Tibial nerve (tissue), 4 donors: ENCODE results near the gene RNF121.

Experiments
- EP300 ChIP-seq, 2 donors: sonication (generic); formaldehyde crosslinking; IDR thresholded peaks; one replicate each; pipeline ENCODE4 v1.6.1; 2017; ENCODE audit warnings: antibody characterized with exemption in 2 of 2, mild to moderate bottlenecking in 1 of 2
- POLR2A ChIP-seq, 2 donors: fragments of 450-650 bp; IDR thresholded peaks; one replicate each; pipeline ENCODE4 v1.6.1; 2017; ENCODE audit warnings: antibody characterized with exemption in 2 of 2, mild to moderate bottlenecking in 2 of 2, moderate library complexity in 2 of 2
- TF ChIP-seq, protein P1 (sequence below), 5 experiments: fragments of 200-600 bp in 3 of 5; fragments of 450-650 bp in 2 of 5; sonication (generic) in 3 of 5; IDR thresholded peaks; one replicate each; pipeline ENCODE4 v1.5.1; 2016 to 2019; ENCODE audit warnings: antibody characterized with exemption in 5 of 5, mild to moderate bottlenecking in 3 of 5, moderate library complexity in 2 of 5

DNA sequence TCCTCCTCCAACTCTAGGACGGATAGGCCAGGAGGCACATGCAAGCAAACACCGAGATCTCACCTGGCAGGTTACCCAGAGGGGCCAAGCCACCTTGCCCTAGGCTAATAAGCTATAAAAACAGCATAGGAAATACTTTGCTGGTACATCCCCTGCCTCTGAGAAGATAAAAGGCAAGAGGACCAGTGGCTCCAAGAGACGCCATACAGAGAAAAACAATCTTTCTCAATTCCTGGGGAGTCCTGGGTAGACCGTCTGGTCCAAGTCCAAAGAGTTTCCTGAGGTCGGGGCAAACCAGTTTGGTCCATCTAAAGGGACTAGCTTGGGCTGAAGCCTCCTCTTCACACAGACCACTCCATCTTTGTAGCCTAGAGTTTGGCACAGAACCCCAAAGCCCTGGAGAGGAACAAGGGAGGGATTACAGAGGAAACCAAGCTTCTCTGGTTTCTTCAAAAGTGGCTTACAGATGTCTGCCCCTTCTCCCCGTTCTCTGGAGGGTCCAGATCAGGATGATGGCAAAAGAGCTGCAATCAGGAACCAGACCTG lies 111.1 kb downstream of the RNF121 start:
- TF ChIP-seq, protein P1, sequence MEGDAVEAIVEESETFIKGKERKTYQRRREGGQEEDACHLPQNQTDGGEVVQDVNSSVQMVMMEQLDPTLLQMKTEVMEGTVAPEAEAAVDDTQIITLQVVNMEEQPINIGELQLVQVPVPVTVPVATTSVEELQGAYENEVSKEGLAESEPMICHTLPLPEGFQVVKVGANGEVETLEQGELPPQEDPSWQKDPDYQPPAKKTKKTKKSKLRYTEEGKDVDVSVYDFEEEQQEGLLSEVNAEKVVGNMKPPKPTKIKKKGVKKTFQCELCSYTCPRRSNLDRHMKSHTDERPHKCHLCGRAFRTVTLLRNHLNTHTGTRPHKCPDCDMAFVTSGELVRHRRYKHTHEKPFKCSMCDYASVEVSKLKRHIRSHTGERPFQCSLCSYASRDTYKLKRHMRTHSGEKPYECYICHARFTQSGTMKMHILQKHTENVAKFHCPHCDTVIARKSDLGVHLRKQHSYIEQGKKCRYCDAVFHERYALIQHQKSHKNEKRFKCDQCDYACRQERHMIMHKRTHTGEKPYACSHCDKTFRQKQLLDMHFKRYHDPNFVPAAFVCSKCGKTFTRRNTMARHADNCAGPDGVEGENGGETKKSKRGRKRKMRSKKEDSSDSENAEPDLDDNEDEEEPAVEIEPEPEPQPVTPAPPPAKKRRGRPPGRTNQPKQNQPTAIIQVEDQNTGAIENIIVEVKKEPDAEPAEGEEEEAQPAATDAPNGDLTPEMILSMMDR (IDR thresholded peaks at IDR 0.05) = no peak
- TF ChIP-seq POLR2A (IDR thresholded peaks at IDR 0.05) = no peak
- no peak for TF ChIP-seq EP300 (IDR thresholded peaks at IDR 0.05)
